CD4-positive, alpha-beta T cell treated with Interleukin-4 for 4 hours (primary cell): ENCODE results near the gene CTNNBL1.
"Not testable (repeated sequence)": the region's sequence is repeated elsewhere in the genome, so short reads cannot be mapped to it uniquely, and the experiment has no call there.

Experiments
- DNase-seq: peaks from one replicate; pipeline ENCODE4 v3.0.0-alpha.2; 2020

CTNNBL1 gene

DNA sequence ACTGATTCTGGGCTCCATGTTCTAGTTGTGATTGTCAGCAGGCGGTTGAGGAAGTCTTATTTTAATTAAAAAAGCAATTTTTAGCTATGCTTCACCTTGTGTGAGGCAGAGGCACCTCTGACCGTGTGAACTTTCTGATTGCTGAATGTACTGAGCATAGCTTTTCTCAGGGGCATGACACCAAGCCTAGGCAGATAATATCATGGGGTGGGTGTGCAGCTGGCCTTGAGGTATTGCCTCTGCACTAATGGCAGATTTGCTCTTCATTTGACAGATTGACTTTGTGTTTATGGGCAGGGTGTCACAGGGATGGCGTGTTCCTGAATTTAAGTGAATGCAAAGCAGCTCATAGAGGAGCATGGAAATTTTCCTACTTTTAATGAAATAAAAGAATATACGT, 19.6 kb downstream of the CTNNBL1 start:
- DNase-seq, result no peak

DNA sequence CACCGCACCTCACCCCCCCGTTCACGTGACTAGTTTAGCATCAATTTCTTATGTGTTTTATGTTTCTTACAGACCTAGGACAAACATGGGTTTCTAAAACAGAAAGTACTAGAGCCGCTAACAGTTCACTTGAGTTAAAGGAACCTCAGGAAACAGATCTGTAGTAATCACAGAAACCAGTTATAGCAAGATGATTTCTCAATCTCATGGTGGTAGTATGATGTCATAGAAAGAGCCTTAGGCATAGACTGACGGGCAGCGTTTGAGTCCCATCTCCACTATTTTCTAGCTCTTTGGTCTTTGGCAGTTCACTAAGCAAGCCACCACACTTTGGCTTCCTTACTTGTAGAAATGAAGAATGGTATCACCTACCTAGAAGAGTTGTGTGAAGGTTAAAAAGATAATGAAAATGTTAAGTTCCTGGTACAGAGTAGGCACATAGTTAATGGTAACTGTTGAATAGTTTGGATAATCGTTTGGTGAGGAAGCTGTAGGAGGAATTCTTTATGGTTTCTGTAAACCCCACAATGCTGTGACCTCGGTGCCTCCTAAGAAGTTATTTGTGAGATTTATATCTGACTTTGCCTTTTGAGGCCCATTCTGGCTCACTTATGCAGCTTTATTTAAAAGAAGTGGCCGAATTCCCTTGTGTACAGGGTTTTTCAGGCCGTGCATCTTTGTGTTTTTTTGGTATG, 21.3 kb downstream of the CTNNBL1 start:
- DNase-seq, result no peak

DNA sequence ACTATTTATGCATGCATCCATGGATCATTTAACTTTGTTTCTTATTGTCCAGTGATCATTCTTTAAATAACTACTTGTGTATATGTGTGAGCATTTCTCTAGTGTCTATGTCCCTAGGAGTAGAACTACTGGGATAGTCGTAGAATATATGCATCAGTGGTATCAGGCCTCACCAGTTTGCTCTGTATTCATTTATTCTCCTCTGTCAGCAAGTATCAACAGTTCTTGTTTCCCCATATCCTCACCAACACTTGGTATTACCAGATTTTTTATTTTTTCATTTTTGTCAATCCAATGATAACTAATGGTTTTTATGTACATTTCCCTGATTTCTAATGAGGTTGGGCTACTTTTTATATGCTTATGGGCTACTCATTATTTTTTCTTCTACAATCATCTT, 27.9 kb downstream of the CTNNBL1 start:
- no peak for DNase-seq

DNA sequence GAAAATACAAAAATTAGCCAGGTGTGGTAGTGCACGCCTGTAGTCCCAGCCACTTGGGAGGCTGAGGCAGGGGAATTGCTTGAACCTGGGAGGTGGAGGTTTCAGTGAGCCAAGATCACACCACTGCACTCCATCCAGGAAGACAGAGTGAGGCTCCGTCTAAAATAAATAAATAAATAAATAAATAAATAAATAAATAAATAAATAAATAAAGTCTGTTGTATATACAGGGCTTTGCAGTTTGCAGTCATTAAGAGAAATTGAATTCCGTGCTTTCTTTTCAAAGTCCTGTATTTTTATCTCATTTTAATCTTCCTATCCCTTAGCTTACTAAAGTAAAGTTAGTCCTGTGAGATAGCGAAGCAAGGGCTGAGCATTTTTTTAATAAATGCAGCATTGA, 28.5 kb downstream of the CTNNBL1 start:
- not testable (repeated sequence) for DNase-seq

DNA sequence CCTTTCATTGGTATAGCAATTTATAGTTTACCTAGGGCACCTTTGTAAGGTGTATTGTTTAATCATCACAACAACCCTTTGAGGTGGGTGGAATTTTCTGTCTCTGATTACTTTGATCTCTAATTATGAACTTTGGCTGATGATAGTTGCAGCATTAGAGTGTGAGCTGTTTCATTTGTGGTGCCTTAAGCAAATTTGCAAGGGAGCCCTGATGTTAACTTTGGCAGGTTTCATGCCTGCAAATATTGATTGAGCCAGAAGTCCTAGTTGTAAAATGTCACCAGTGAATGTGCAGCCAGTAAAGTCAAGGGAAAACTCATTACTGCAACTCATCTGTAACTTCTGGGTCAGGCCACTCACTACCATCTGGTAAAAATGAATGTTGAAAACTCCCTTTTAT, 29.8 kb downstream of the CTNNBL1 start:
- DNase-seq, result no peak

DNA sequence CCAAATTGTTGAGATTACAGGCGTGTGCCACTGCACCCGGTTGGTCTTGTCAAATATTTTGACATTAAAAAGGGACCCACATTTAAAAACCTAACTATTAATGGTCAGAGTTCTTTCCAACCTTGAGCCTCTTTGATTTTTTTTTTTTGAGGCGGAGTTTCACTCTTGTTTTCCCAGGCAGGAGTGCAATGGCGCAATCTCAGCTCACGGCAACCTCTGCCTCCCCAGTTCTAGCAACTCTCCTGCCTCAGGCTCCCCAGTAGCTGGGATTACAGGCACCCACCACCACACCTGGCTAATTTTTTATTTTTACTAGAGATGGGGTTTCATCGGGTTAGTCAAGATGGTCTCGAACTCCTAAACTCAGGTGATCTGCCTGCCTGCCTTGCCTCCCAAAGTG, 31.3 kb downstream of the CTNNBL1 start:
- DNase-seq, result no peak

DNA sequence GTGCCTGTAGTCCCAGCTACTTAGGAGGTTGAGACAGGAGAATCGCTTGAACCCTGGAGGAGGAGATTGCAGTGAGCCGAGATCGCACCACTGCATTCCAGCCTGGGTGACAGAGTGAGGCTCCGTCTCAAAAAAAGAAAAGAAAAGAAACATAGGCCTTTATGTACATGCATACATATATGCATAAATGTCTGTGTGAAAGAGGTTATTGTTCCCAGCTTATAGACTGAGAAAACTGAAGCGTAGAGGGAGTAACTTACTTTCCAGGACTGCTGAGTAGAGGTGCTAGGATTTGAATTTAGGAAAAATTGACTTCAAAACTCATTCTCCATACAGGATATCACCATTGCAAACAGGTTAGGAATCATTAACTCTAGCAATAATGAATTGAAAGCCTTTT, 32.0 kb downstream of the CTNNBL1 start:
- no peak for DNase-seq

DNA sequence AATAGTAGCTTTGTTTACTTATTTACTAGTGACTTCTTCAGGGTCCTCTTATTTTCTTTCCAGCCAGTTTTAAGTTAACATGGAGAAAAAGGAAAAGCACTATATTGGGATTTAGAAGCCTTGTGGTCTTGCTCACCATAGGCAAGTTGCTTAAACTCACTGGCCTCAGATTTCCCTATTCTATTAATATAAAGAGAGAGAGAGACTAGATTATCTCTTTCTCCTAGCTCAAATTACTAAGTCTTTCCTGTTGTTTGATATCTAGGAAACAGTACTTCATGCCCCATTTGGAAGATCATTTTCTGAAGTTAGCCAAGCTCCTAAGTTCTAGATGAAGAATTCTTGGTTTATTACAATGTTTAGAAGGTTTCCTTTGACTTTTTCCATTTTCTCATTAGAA, 32.5 kb downstream of the CTNNBL1 start:
- no peak for DNase-seq

DNA sequence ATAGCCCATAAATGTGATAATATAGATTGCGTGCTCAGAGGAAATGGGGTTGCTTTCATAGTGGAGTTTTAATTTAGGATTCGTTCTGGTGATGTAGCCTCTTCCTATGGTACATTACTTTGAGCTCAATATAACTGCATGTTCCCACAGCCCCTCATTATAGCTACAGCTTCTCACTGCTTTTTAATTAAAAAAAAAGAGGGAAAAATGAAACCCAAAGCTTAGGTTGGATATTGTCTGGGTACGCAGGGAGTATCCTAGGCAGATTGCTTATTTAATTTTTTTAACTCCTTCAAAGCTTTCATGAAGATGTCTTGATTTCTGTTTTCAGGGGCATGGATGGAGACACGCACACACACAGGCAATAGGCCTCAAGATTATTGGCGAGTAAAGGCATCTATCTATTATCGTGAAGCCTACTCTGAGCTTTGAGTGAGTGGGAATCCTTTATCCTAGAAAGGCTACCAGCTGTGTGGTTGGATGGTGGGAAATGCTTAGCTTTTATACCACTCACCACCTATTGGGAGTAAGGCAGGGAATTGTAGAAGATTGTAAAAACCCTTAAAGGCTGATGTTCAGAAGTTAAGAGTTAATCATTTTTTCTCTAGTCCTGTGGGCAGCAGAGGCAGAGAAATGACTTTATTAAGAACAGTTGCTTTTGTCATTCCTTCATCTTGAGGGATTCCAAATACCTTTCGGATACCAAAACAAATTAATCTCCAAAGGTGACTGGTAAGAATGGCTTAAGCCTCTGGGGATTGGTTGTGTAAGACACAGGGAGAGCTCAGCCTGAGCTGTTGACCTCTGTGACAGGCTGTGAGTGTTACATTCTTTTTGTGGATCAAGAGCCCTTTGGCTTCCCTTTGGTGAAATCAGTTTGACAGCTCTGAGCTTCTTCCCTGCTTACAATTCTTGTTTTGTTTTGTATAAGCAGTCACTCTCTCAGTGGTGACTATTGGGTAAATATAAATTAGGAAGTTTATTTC, 33.4 kb downstream of the CTNNBL1 start:
- DNase-seq, result no peak

DNA sequence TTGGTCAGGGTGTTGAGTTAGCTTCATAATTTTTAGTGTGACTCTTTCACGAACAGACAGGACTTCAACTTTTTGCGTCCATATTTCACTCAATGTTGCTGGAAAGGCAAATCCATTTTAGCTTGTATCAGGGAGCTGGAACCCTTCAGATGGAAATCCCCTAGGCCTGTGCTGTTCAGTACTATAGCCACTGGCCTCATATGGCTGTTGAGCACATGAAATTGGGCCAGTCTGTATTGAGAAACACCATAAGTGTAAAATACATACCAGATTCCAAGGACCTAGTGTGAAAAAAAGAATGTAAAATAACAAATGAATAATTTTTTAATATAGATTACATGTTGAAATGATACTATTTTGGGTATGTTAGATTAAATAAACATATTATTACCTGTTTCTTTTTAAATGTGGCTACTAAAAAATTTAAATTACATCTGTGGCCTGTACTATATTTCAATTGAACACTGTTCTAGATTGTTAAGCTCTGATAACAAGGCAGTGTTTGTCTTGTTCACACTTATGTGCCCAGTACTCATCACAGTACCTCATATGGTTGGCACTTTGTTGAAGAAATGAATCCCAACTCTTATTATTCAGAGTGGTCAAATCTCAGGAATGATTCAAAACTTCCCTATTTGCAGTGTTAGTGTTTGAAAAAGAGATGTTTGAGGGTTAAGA, 34.3 kb downstream of the CTNNBL1 start:
- no peak for DNase-seq

DNA sequence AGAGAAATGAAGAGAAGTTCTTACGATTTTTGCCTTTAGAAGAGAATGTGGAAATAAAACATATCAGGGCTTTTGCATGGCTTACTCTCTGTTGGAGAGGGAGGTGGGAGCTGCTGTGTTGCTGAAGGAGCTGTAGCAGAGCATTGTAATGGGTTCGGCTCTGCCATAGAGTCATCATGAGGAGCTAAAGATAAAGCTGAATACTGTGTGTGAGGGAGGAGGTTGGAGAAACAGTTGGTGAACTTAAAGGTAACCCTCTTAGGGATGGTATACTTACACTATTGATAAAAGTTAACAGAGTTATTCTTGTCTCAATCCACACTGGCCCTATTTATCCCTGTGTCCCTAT, 34.8 kb downstream of the CTNNBL1 start:
- DNase-seq, result no peak

DNA sequence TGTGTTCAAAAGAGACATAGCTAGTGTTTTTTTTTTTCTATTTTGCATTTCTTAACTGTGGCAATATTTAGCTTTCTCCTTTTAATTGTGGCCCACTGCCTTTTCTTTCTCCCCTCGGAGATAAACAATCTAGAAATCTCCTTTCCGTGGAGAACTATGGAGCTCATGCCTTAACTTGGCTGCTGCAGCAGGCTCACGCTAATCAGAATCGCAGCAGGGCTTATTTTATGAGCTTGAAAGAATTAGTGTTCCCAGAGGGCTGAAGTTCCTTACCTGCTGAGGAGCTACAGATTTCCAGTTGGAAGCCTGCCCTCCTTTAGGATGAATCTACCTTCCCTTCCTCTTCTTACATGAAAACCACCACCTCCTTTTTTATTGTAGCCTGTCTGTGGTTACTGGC, 35.6 kb downstream of the CTNNBL1 start:
- DNase-seq, result no peak

DNA sequence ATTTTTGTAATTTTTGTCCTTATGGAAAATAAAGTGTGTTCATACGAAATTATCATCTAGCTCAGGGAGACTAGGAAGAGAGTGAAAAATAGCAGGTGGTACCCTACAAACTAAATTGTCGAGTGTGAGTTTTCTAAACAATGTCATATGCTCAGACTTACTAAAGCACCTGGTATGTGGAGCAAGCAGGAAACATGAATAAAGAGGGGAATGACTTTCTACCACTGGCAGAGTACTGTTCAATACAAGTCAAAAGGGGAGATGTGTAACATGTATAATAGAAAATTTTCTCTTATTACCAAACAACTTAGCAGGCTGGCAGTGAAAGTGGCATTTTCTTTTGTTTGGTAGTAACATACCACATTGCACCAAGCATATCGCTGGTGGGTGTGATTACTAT, 36.1 kb downstream of the CTNNBL1 start:
- no peak for DNase-seq

DNA sequence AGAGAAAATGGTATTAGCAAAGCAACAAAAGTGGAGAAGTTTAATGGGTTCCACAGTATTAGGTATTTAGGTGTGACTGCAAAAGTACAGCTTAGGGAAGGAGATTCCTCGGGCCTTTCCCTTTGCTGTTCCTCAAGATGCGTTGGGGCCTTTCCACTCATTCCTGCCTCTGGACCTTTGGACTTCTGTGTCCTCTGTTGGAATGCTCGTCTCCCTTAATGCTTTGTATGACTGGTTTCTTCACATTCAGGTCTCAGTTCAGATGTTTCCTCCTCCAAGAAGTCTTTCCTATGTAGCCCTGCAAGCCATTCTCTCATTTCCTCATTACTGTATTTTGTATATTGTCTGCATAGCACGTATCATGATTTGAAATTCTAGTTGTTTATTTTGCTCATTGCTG, 39.6 kb downstream of the CTNNBL1 start:
- no peak for DNase-seq

DNA sequence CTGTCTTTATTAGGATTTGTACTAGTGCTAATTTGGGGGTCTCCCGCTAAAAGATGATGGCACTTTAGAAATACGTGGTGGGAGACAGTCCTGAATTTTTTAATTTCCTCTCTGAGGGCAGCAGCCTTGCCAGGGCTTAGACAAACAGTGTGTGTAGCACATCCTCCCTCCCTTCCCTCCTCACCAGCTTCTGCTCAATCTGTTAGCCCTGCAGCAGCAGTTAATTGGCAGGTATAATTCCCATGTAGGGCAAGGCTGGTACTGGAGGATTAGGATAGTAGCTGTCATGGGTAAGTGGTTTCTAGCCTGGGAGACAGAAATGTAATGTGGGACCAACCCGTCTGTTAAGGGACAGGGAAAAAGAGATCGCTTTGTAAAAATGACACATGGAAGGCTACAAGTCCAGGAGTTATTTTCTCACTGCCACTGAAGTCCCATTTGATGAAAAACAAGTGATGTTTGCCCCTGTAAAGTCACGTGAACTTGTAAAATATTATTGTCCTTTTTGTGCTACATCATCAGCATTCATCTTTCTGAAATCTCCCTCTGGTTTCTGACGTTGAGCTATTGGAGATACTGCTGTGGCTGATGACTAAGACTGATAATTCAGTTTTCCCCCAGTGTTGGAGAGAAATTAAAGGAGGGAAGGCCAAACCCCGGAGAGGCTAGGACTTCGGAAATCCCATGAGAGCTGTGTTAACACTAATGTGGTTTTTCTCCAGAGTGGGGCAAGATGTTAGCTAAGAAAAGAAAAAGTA, 40.6 kb downstream of the CTNNBL1 start:
- DNase-seq, result no peak

DNA sequence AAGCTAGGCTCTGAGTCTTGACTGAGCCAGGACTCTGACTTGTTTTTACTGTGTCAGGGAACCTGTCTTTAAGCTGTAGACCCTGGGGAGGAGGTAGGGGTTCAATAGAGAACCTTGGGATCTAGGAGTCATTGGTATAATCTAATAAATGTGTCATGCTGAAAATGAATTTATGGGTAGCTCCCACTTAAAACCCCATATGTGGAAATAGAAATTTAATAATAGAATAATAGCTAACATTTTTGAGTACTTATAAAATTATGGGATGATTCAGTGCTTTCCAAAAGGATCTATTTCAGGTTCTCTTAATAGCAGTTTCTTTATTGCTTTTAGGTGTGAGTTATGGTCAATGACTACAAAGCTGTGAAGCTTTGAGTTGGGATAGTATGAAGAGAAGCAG, 41.7 kb downstream of the CTNNBL1 start:
- no peak for DNase-seq

DNA sequence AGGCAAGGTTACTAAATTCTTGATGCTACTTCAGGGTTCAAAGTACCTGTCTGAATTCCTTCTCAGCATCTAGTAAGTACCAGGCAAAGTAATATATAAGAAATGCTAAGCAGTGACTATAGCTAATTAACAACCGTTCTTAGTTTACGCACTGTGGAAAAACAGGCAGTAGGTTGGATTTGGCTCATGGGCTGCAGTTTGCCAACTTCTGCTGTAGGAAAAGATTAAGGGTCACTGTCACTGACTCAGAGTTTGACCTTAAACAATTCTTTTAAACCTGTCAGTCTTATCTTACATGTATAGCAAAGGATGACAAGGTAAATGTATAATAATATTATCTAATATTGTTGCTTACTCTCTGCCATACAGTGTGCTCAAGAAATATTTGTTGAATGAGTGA, 42.3 kb downstream of the CTNNBL1 start:
- DNase-seq, result no peak

DNA sequence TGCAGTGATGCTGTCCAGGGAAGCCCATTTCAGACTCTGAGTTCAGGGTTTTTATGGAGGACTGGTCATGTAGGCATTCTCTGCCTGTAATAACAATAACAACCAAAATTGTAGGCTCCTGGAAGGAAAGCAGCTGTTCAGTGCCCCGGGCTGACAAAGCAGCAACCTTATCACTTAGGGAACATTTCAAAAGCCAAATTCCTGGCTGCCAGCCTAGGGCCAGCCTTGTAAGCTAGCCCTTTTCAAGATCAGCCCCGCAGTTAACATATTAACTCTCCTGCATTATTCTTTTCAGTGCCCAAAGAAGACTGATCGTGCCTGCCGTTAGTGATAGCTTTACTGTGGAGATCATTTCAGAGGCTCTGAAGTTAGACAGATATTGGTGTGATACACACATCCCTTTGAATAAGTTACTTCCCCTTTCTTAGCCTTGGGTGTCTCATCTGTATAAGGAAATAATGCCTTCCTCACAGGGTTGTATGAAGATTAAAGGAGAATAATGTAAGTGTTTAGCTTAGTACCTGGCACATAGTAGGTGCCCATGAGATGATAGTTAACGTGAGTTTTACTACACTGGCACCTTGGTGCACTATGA, 44.1 kb downstream of the CTNNBL1 start:
- DNase-seq, result no peak

DNA sequence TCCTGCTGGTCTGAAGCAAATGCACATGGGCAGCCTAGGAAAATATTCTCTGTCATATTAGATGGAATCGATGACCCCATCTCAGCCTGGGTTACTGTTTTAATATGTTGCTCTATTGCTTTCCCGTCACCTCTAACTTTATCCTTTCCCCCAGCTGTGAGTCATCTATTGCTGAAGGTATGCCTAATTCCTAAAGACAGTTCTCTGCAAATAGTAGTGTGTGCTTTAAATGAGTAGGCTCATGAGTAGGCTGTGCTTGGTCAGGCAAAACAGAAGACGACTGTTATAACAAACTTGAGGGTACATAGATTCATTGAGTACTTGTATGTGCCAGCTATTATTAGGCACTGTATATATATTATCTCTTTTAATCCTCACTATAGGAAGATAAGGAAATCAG, 47.2 kb downstream of the CTNNBL1 start:
- no peak for DNase-seq

DNA sequence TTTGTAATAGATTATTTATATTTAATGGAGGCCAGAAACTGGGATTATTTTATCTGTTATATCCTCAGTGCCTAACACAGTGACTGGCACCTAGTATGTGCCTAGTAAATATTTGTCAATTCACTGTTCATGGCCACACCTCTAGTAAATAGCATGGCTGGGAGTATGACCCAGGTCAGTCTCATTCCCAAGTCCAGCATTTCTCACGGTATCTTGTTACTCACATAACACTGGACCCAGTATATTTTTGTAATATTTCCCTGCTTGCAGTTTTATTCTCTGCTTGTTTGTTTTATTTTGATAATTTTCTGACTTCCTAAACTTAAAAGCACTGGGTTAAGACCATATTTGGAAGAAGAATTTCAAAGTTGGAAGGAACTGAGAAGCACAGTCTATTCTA, 47.7 kb downstream of the CTNNBL1 start:
- DNase-seq, result no peak

DNA sequence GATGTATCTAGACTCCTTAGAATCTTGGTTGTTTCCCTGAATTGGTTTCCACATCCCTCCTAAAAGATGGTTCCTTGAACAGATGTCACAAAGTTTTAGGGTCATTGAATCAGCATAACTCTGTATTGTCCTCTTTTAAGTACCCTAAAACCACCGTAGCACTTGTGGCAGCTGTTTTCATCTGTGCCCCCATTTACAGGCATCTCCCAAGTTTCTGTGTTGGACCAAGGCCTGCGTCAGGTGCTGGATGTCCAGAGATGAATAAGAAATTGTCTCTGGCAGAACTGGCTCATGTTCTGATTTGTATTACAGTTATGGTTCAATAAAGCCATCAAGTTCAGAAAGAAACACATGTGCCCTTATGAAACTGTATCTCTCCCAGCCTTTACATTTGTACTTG, 48.3 kb downstream of the CTNNBL1 start:
- no peak for DNase-seq

DNA sequence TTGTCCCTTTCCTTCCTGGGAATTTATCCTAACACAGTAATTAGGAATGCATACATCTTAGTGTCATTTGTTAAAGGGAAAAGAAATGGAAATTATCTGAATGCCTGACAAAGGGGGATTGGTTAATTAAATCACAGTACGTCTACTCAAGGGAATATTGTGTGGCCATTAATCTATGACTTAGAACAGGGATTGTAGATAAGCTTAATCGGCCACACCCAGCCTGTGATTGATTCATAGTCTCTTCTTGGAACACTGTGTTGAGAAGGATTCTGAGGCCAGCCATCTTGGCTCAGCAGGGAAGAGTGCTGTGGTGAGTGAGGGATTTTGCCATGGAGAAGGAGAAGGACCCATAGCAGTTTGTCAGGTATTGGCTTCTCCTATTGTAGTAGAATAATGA, 50.5 kb downstream of the CTNNBL1 start:
- DNase-seq, result no peak

DNA sequence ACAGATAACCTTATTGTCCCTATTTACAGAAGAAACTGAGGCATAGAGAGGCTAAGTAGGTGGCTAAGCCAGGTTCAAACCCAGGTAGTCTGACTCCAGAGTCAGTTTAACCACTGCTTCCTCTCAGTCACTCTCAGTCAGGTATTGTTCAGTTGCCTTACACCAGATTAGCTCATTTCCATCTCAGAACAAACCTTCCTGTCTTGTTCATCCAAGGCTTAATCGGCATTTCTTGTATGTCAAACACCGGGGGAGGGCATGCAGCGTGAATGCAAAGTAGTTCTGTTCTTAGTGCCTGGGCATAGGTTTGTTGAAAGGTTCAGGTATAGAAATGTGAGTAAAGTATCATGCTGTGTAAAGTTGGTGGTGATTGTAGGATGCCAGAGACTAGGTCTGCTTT, 51.7 kb downstream of the CTNNBL1 start:
- DNase-seq, result peak; percentile 22
